ENCODE results near the gene KCNA5. TPM values are rescaled to one million over a fixed set of nuclear protein-coding genes. Genes with fewer than 3 reads are reported as not detected.

The KCNA5 gene
- total and polyA plus RNA-seq, 2 experiments from 2014 or later, result 0.31 to 0.44 TPM

DNA sequence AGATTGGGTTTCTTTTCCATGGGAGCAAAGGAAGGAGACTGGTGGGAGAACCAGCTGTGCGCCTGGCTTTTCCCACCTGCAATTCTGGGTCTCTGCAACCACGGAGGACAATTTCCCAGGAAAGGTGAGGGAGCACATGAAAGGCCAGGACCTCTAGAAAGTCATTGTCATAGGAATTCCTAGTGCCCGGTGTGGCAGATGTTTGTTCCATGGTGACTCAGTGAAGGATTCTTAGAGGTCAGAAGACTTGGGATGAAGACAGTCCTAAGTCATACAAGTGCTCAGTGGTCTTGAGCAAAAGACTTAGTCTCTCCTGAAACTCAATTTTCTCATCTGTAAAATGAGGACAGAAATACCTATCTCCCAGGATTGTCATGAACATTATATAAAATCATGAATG is 51.3 kb downstream of the KCNA5 start (continued):
- TF ChIP-seq, protein P1, sequence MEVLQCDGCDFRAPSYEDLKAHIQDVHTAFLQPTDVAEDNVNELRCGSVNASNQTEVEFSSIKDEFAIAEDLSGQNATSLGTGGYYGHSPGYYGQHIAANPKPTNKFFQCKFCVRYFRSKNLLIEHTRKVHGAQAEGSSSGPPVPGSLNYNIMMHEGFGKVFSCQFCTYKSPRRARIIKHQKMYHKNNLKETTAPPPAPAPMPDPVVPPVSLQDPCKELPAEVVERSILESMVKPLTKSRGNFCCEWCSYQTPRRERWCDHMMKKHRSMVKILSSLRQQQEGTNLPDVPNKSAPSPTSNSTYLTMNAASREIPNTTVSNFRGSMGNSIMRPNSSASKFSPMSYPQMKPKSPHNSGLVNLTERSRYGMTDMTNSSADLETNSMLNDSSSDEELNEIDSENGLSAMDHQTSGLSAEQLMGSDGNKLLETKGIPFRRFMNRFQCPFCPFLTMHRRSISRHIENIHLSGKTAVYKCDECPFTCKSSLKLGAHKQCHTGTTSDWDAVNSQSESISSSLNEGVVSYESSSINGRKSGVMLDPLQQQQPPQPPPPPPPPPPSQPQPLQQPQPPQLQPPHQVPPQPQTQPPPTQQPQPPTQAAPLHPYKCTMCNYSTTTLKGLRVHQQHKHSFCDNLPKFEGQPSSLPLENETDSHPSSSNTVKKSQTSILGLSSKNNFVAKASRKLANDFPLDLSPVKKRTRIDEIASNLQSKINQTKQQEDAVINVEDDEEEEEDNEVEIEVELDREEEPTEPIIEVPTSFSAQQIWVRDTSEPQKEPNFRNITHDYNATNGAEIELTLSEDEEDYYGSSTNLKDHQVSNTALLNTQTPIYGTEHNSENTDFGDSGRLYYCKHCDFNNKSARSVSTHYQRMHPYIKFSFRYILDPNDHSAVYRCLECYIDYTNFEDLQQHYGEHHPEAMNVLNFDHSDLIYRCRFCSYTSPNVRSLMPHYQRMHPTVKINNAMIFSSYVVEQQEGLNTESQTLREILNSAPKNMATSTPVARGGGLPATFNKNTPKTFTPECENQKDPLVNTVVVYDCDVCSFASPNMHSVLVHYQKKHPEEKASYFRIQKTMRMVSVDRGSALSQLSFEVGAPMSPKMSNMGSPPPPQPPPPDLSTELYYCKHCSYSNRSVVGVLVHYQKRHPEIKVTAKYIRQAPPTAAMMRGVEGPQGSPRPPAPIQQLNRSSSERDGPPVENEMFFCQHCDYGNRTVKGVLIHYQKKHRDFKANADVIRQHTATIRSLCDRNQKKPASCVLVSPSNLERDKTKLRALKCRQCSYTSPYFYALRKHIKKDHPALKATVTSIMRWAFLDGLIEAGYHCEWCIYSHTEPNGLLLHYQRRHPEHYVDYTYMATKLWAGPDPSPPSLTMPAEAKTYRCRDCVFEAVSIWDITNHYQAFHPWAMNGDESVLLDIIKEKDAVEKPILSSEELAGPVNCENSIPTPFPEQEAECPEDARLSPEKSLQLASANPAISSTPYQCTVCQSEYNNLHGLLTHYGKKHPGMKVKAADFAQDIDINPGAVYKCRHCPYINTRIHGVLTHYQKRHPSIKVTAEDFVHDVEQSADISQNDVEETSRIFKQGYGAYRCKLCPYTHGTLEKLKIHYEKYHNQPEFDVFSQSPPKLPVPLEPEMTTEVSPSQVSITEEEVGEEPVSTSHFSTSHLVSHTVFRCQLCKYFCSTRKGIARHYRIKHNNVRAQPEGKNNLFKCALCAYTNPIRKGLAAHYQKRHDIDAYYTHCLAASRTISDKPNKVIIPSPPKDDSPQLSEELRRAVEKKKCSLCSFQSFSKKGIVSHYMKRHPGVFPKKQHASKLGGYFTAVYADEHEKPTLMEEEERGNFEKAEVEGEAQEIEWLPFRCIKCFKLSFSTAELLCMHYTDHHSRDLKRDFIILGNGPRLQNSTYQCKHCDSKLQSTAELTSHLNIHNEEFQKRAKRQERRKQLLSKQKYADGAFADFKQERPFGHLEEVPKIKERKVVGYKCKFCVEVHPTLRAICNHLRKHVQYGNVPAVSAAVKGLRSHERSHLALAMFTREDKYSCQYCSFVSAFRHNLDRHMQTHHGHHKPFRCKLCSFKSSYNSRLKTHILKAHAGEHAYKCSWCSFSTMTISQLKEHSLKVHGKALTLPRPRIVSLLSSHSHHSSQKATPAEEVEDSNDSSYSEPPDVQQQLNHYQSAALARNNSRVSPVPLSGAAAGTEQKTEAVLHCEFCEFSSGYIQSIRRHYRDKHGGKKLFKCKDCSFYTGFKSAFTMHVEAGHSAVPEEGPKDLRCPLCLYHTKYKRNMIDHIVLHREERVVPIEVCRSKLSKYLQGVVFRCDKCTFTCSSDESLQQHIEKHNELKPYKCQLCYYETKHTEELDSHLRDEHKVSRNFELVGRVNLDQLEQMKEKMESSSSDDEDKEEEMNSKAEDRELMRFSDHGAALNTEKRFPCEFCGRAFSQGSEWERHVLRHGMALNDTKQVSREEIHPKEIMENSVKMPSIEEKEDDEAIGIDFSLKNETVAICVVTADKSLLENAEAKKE (CRISPR knock-in tag; IDR thresholded peaks at IDR 0.05), result no peak
- TF ChIP-seq EZH2 (IDR thresholded peaks at IDR 0.05; ENCODE audit: low read depth, unreplicated experiment), result no peak
- TF ChIP-seq NANOG (IDR thresholded peaks at IDR 0.05; ENCODE audit: borderline replicate concordance), result no peak

Other genes with a start within 250 kb of the KCNA5 start
- gene KCNA1, start 134.0 kb upstream of the KCNA5 start, total RNA-seq (2014; rRNA removed; shearing (Covaris generic)), result 1.2 and 1.9 TPM in 2 replicates
- gene KCNA1, start 134.0 kb upstream of the KCNA5 start, polyA plus RNA-seq (2016; fragmentation: Nextera tagmentation; extraction: Ambion mirVana), result 0.10 and 0.38 TPM in 2 replicates

Data from GM23338 (cell line).